Right atrium auricular region (tissue), 2 donors: ENCODE data around the gene C1QTNF7. TPM values are rescaled to one million over a fixed set of nuclear protein-coding genes. Genes with fewer than 3 reads are reported as not detected.

Source experiments
- DNase-seq: peaks from one replicate; pipeline ENCODE4 v3.0.0-alpha.2; 2019; ENCODE audit warnings: low spot score
- H3K27ac ChIP-seq, 2 donors: fragments of 200-600 bp; sonication (generic); 1 replicate in 1 of 2; 2 replicates in 1 of 2; pipeline ENCODE4 v1.5.1; 2016 to 2019
- H3K27me3 ChIP-seq, 2 donors: fragments of 200-600 bp; sonication (generic); one replicate each; pipeline versions ENCODE4 v1.5.1 to v1.6.0; 2017 to 2019
- H3K36me3 ChIP-seq: fragments of 200-600 bp; sonication (generic); one replicate; pipeline ENCODE4 v1.5.1; 2016
- H3K4me1 ChIP-seq, 2 donors: fragments of 200-600 bp; sonication (generic); one replicate each; pipeline versions ENCODE4 v1.5.1 to v1.6.0; 2017 to 2019
- H3K4me3 ChIP-seq, 2 donors: fragments of 200-600 bp; sonication (generic); 1 replicate in 1 of 2; 2 replicates in 1 of 2; pipeline ENCODE4 v1.5.1; 2017 to 2019; ENCODE audit warnings: mild to moderate bottlenecking in 1 of 2, moderate library complexity in 1 of 2
- H3K9me3 ChIP-seq, 2 donors: fragments of 200-600 bp; sonication (generic); one replicate each; pipeline ENCODE4 v1.5.1; 2019
- total RNA-seq, 2 donors: library from RNA; depleted of rRNA; stranded (reverse); fragments of >200 nt; gene quantifications; one replicate each; pipeline ENCODE4 v1.1.0, GENCODE V29; 2016
- TF ChIP-seq, protein P1 (sequence below), 2 donors: fragments of 200-600 bp; sonication (generic); IDR thresholded peaks; one replicate each; pipeline ENCODE4 v1.5.1; 2019; ENCODE audit warnings: antibody characterized with exemption in 2 of 2

Gene C1QTNF7, protein sequence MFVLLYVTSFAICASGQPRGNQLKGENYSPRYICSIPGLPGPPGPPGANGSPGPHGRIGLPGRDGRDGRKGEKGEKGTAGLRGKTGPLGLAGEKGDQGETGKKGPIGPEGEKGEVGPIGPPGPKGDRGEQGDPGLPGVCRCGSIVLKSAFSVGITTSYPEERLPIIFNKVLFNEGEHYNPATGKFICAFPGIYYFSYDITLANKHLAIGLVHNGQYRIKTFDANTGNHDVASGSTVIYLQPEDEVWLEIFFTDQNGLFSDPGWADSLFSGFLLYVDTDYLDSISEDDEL
- 1 to 10 TPM; 1.0 to 2.9 TPM for total RNA-seq

DNA sequence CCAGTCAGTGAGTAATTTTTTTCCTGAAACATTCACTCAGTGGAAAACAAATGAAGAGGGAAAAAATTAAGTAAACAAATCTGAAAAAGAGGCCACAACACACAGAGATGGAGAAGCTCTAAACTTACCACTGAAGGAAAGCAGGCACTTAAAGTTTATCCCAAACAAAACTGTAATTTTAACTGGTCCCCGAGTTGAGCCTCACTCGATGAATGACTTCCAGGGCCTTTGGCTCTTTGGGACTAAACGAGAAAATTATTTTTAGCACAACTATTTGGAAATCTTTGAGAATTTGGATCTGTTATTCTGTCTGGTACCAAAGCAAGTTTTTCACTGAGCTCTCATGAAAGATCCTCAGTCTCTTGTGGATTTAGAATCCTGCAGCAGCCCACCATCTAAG, at the start of gene C1QTNF7:
C1QTNF7 (plus strand) TSS at position 333 of the 400 bp plus-strand sequence. CDS start 7,711 bp downstream, outside the sequence.
- H3K4me1 ChIP-seq = peaks cover 0 to 6% of the 10 kb centered on the region in 2 donors
- H3K27me3 ChIP-seq = no peaks in the 10 kb centered on the region
- H3K9me3 ChIP-seq = no peaks in the 10 kb centered on the region
- DNase-seq = no peak
- peak within 1 kb of the TSS in 1 of 2 donors; percentile 5 for H3K4me3 ChIP-seq
- H3K36me3 ChIP-seq = no peaks in the 10 kb centered on the region
- peak within 1 kb of the TSS; percentile 14 to 59 for H3K27ac ChIP-seq
- TF ChIP-seq, protein P1, sequence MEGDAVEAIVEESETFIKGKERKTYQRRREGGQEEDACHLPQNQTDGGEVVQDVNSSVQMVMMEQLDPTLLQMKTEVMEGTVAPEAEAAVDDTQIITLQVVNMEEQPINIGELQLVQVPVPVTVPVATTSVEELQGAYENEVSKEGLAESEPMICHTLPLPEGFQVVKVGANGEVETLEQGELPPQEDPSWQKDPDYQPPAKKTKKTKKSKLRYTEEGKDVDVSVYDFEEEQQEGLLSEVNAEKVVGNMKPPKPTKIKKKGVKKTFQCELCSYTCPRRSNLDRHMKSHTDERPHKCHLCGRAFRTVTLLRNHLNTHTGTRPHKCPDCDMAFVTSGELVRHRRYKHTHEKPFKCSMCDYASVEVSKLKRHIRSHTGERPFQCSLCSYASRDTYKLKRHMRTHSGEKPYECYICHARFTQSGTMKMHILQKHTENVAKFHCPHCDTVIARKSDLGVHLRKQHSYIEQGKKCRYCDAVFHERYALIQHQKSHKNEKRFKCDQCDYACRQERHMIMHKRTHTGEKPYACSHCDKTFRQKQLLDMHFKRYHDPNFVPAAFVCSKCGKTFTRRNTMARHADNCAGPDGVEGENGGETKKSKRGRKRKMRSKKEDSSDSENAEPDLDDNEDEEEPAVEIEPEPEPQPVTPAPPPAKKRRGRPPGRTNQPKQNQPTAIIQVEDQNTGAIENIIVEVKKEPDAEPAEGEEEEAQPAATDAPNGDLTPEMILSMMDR (IDR thresholded peaks at IDR 0.05) = no peak

DNA sequence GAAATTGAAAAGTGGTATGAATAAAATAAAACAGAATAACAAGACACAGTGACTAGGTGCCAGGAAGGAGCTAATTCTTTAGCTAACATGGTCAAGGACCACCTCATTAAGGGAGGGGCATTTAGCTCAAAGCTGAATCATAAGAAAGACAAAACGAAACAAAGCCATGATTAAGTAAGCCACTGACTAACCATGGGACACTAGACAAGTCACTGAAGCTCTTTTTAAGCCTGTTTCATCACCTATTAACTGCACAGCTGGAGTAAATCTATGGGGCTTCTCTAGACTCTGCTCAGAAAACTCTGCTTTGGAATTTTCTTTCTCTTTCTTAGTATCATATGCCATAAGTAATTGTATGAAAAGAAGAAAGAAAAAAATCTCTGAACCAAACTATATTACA, 49.8 kb upstream of the C1QTNF7 start:
- TF ChIP-seq, protein P1 (IDR thresholded peaks at IDR 0.05) = no peak
- Histone ChIP-seq H3K4me1 (peaks cover 0 to 9% of the 10 kb centered on the region in 2 donors), H3K27ac (peak overlapping the region in 1 of 2 donors; percentile 61), H3K4me3 (no peak overlapping the region), H3K27me3 (no peaks in the 10 kb centered on the region), H3K36me3 (no peaks in the 10 kb centered on the region), H3K9me3 (no peaks in the 10 kb centered on the region)
- no peak for DNase-seq

DNA sequence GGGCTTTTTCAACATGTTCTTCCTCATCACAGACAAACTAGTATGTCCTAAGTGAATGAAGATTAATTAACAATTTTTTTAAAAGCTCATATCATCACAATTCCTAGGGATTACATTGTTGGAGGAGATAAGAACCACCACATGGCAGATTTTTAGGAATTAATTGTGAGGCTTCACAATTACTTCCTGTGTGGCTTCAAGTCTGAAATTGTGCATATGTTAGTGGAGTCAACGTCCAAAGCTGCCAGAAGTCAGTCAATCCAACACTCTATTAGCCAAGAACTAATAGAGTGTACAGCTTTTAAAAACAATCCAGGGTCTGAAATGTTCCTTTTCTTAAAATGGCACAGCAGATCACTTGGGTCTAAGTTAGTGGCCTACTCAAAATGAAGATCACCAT, 49.3 kb upstream of the C1QTNF7 start:
- TF ChIP-seq, protein P1 (IDR thresholded peaks at IDR 0.05) = no peak
- peaks cover 0 to 9% of the 10 kb centered on the region in 2 donors for H3K4me1 ChIP-seq
- no peak overlapping the region for H3K4me3 ChIP-seq
- no peak for DNase-seq
- H3K27me3 ChIP-seq = no peaks in the 10 kb centered on the region
- H3K27ac ChIP-seq = peak overlapping the region in 1 of 2 donors; percentile 61
- no peaks in the 10 kb centered on the region for H3K36me3 ChIP-seq
- no peaks in the 10 kb centered on the region for H3K9me3 ChIP-seq

DNA sequence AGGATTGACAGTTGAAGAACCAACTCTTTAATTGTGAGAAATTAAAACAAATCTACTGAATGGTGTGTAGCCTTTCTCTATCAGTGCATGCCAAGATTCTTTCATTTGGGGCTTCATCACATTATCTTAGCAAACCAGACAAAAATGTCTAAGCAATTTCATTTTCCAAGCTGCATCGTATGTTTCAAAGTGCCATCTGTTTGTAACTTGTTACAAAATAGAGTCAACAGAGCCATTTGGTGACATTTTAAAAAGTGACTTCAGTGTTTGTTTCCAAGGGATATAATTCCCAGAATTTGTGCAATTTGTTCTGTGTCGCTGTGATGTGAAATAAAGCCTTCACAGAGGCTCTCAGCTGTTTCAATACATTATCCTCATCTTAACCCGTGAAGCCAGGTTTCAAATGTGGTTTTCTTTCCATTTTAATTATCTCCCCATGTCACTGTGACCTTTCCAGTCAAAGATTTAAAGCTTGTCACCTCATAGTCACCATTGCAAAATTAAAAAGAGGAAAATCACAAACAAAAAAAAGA, 46.0 kb upstream of the C1QTNF7 start:
- TF ChIP-seq, protein P1 (IDR thresholded peaks at IDR 0.05) = no peak
- no peak overlapping the region for H3K27ac ChIP-seq
- peaks cover 0 to 10% of the 10 kb centered on the region in 2 donors for H3K4me1 ChIP-seq

DNA sequence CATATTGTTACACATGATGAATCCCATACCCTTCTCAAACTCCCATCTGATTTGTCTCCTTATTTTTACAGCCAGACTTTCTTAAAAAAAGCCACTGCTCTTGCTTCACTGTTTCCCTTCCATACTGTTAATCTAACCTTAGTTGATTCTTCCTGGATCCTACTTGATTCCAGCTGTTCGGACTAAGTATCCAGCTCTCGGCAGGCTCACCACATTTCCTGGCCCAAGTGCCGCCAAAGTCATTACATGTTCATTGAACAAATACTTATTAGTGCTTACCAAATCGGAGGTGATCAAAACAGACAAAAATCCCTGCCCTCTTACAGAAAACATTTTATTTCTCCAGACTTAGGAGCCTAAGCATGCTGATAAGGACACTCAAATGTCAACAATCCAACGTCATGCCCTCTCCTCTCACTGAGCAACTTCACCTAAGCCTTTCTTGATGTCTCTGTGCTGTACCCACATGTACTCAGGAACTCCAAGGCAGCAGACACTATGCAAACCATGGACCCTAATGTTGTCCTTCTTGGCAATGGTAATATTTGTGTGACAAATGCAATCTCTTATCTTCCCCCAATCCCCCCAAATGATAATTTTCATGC, 45.1 kb upstream of the C1QTNF7 start:
- TF ChIP-seq, protein P1 (IDR thresholded peaks at IDR 0.05) = no peak
- Histone ChIP-seq H3K9me3 (no peaks in the 10 kb centered on the region), H3K4me1 (peaks cover 0 to 10% of the 10 kb centered on the region in 2 donors), H3K27me3 (no peaks in the 10 kb centered on the region), H3K36me3 (no peaks in the 10 kb centered on the region), H3K4me3 (no peak overlapping the region), H3K27ac (no peak overlapping the region)
- no peak for DNase-seq

More for the DNA sequence above, 46.0 kb upstream of the C1QTNF7 start:
- Histone ChIP-seq H3K9me3 (no peaks in the 10 kb centered on the region), H3K27me3 (no peaks in the 10 kb centered on the region), H3K4me3 (no peak overlapping the region), H3K36me3 (no peaks in the 10 kb centered on the region)
- no peak for DNase-seq
